T-helper 1 cell treated with Interleukin-12 subunit alpha and Interleukin-12 subunit beta and Interleukin-4 antibody, amounts not matched to agents 30 ng/mL and 1 ng/mL, for 36 hours (primary cell): Measurements from ENCODE around the gene BLVRB. TPM values are rescaled to one million over a fixed set of nuclear protein-coding genes. Genes with fewer than 3 reads are reported as not detected.

ENCODE experiments used
- intact Hi-C: fragments of 100-400 bp; cut with micrococcal nuclease; formaldehyde crosslinking; loops from one replicate; pipeline ENCODE4 v1.15.1; 2024
- total RNA-seq: library from RNA; stranded (reverse); gene quantifications from 2 replicates; pipeline ENCODE4 v1.2.3, GENCODE V29; 2022

The BLVRB gene
- total RNA-seq, 1 donor from 2014 or later, result 10.2 TPM

GRCh38 chr19:40424637-40425449 lies 40.7 kb downstream of the BLVRB start:
- intact Hi-C loops, result loop anchor here (1.0 to 10.0 kb wide), 8 partner anchors 8 to 1440 kb away; partner anchors contain the start of genes AKT2, C19orf47, FBL and PLD3

DNA sequence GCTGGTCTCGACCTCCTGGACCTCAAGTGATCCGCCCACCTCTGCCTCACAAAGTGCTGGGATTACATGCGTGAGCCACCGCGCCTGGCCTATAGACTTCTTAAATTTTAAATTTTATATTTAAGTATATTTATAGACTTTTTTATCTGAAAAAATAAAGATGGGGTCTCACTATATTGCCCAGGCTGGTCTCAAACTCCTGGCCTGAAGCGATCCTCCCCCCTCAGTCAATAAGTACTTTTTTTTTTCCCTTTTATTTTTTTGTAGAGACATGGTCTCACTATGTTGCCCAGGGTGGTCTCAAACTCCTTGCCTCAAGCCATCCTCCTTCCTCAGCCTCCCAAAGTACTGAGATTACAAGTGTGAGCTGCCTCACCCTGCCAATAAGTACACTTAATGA lies 41.6 kb downstream of the BLVRB start:
- intact Hi-C loops, result loop anchor here (2.0 to 10.0 kb wide), 4 partner anchors 181 to 1441 kb away; partner anchors contain the start of genes FBL and RPS19

- intact Hi-C loops, result loop anchor here (10.0 kb wide), 3 partner anchors 578 to 1442 kb away; partner anchors contain the start of genes FBL and RPS19
Observed at GRCh38 chr19:40422748-40423566, 42.6 kb downstream of the BLVRB start.

- intact Hi-C loops, result loop anchor here (1.0 to 10.0 kb wide), 7 partner anchors 18 to 1443 kb away; partner anchors contain the start of genes BLVRB, FBL and RPS19
Observed at GRCh38 chr19:40421993-40422747, 43.4 kb downstream of the BLVRB start.

- intact Hi-C loops, result loop anchor here (1.0 to 10.0 kb wide), 7 partner anchors 17 to 1444 kb away; partner anchors contain the start of genes BLVRB, FBL and RPS19
Observed at GRCh38 chr19:40420766-40421765, 44.5 kb downstream of the BLVRB start.

GRCh38 chr19:40420451-40420765 lies 45.1 kb downstream of the BLVRB start:
- intact Hi-C loops, result loop anchor here (2.0 to 10.0 kb wide), 4 partner anchors 108 to 1444 kb away; partner anchors contain the start of genes FBL and RPS19

DNA sequence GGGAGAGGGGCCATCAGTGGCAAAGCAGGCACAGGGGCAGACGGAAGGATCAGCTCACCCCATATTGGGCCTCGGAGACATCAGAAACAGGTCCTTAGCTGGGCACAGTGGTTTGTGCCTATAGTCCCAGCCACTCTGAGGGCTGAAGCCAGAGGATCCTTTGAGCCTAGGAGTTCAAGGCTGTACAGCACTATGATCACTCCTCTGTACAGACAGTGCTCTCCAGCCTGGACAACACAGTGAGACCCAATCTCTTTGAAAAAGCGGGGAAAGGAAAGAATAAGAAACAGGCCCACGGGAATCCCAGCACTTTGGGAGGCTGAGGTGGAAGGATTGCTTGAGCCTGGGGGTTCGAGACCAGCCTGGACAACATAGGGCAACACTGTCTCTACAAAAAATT lies 45.8 kb downstream of the BLVRB start:
- intact Hi-C loops, result loop anchor here (2.0 to 10.0 kb wide), 4 partner anchors 109 to 1445 kb away; partner anchors contain the start of genes FBL and RPS19

GRCh38 chr19:40419066-40419612 lies 46.4 kb downstream of the BLVRB start:
- intact Hi-C loops, result no loop called here

GRCh38 chr19:40418040-40418439 lies 47.5 kb downstream of the BLVRB start:
- intact Hi-C loops, result no loop called here

DNA sequence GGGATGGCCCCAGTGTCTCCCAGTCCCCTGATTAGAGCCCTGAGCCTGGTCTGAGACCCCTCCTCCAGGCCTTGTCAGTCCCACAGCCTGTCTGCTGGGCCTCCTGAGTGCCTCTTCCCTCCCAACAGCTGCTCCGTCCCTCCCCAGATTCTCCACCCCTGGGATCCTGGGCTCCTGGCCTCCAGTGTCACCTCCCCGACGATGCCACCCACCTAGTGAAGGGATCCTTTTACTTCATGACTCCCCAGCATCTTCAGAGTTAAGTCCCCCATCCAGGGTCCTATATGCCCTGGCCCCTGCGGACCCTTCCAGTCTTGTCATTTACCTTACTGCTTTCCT lies 47.9 kb downstream of the BLVRB start:
- intact Hi-C loops, result no loop called here

- intact Hi-C loops, result no loop called here
Observed at GRCh38 chr19:40416918-40417642, 48.5 kb downstream of the BLVRB start.

GRCh38 chr19:40415768-40416167 lies 49.8 kb downstream of the BLVRB start:
- intact Hi-C loops, result no loop called here

- intact Hi-C loops, result no loop called here
Observed at GRCh38 chr19:40414542-40415535, 50.7 kb downstream of the BLVRB start.

DNA sequence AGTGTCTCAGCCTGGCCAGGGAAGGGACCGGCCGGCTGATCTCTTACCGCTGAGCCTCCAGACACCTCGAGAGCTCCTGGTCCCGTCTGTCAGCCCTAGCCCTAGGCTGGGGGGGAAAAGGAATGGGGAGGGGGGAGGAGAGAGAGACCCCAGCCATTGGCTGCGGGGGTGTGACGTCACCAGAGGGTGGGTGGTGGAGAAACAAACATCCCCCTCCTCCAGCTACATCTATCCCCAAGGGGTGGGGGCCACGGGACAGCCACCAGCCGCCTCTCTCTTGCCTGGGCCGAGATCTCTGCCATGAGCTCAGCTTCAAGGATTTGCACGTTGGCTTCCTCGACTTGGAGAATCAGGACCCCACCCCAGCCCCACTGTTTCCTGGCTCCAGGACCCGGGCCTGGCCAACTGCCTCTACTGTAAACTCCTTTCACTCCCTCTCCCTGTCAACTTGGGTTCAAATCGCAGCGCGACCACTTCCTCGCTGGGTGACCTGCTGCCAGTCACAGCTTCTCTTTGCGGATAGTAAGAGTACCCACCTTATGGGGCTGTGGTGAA lies 52.2 kb downstream of the BLVRB start, which contains the start of gene PRX:
Gene PRX, minus strand, starts transcription at position 88 of the 555 bp plus-strand sequence. CDS start 5,446 bp downstream, outside the sequence.
- intact Hi-C loops, result no loop called here

- intact Hi-C loops, result no loop called here
Observed at GRCh38 chr19:40412866-40413265, 52.7 kb downstream of the BLVRB start.

- intact Hi-C loops, result no loop called here
Observed at GRCh38 chr19:40411958-40412499, 53.5 kb downstream of the BLVRB start.
